HS-5 (cell line): ENCODE data around the gene SERPIND1.
"Not testable (repeated sequence)": the region's sequence is repeated elsewhere in the genome, so short reads cannot be mapped to it uniquely, and the experiment has no call there.

Experiments
- DNase-seq: peaks from one replicate; pipeline ENCODE4 v3.0.0-alpha.2; 2012; ENCODE audit warnings: low read depth

Gene SERPIND1

GRCh38 chr22:20747223-20747622 is 26.7 kb upstream of the SERPIND1 start:
- no peak for DNase-seq

- DNase-seq, result no peak
These were observed 25.8 kb upstream of the SERPIND1 start for GRCh38 chr22:20748082-20748481.

- no peak for DNase-seq
These were observed 25.0 kb upstream of the SERPIND1 start for GRCh38 chr22:20748731-20749428.

- no peak for DNase-seq
These were observed 24.5 kb upstream of the SERPIND1 start for GRCh38 chr22:20749453-20749852.

GRCh38 chr22:20750461-20751184 is 23.3 kb upstream of the SERPIND1 start:
- DNase-seq, result peak; percentile 25

- no peak for DNase-seq
These were observed 22.6 kb upstream of the SERPIND1 start for GRCh38 chr22:20751185-20751851.

GRCh38 chr22:20752104-20752741 is 21.7 kb upstream of the SERPIND1 start:
- DNase-seq, result no peak

- DNase-seq, result no peak
These were observed 21.0 kb upstream of the SERPIND1 start for GRCh38 chr22:20752873-20753272.

GRCh38 chr22:20756846-20757245 is 17.1 kb upstream of the SERPIND1 start:
- no peak for DNase-seq

GRCh38 chr22:20758688-20759087 is 15.2 kb upstream of the SERPIND1 start:
- DNase-seq, result no peak

GRCh38 chr22:20760084-20760483 is 13.8 kb upstream of the SERPIND1 start:
- no peak for DNase-seq

GRCh38 chr22:20761536-20761935 is 12.4 kb upstream of the SERPIND1 start:
- DNase-seq, result no peak

GRCh38 chr22:20762233-20762796 is 11.6 kb upstream of the SERPIND1 start:
- no peak for DNase-seq

GRCh38 chr22:20763630-20764470 is 10.1 kb upstream of the SERPIND1 start:
- no peak for DNase-seq

GRCh38 chr22:20764471-20764720 is 9.5 kb upstream of the SERPIND1 start:
- no peak for DNase-seq

GRCh38 chr22:20764729-20765128 is 9.2 kb upstream of the SERPIND1 start:
- DNase-seq, result no peak

- no peak for DNase-seq
These were observed 8.0 kb upstream of the SERPIND1 start for GRCh38 chr22:20765938-20766337.

GRCh38 chr22:20766530-20766929 is 7.4 kb upstream of the SERPIND1 start:
- DNase-seq, result no peak

- not testable (repeated sequence) for DNase-seq
These were observed 4.5 kb upstream of the SERPIND1 start for GRCh38 chr22:20769496-20769826.

GRCh38 chr22:20771918-20772625 is 1.8 kb upstream of the SERPIND1 start:
- no peak for DNase-seq

GRCh38 chr22:20774882-20775281 is 969 bp downstream of the SERPIND1 start:
- DNase-seq, result no peak
